ENCODE results near the gene PCDHA1.

The PCDHA1 gene

GRCh38 chr5:140989254-140990020 is 203.5 kb downstream of the PCDHA1 start:
- Histone ChIP-seq H3K4me3 (ENCODE audit: severe bottlenecking) (no peak overlapping the region), H3K27me3 (ENCODE audit: insufficient read depth, poor library complexity, severe bottlenecking) (no peaks in the 10 kb centered on the region), H3K9me3 (ENCODE audit: severe bottlenecking) (no peaks in the 10 kb centered on the region), H3K4me1 (ENCODE audit: insufficient read depth, poor library complexity, severe bottlenecking) (peaks cover 16% of the 10 kb centered on the region), H3K27ac (ENCODE audit: poor library complexity, severe bottlenecking) (no peak overlapping the region), H3K36me3 (ENCODE audit: low read depth) (no peaks in the 10 kb centered on the region)
- DNase-seq (ENCODE audit: low spot score) (no peak), ATAC-seq (ENCODE audit: low read depth) (no peak)
- TF ChIP-seq CTCF (IDR thresholded peaks at IDR 0.05; ENCODE audit: poor library complexity, severe bottlenecking), result no peak

- H3K27me3 ChIP-seq (ENCODE audit: insufficient read depth, poor library complexity, severe bottlenecking), result no peaks in the 10 kb centered on the region
- peaks cover 29% of the 10 kb centered on the region for H3K4me1 ChIP-seq (ENCODE audit: insufficient read depth, poor library complexity, severe bottlenecking)
- ATAC-seq (ENCODE audit: low read depth), result no peak
- no peak overlapping the region for H3K4me3 ChIP-seq (ENCODE audit: severe bottlenecking)
- H3K36me3 ChIP-seq (ENCODE audit: low read depth), result no peaks in the 10 kb centered on the region
- no peak for TF ChIP-seq CTCF (IDR thresholded peaks at IDR 0.05; ENCODE audit: poor library complexity, severe bottlenecking)
- DNase-seq (ENCODE audit: low spot score), result no peak
- no peaks in the 10 kb centered on the region for H3K9me3 ChIP-seq (ENCODE audit: severe bottlenecking)
- H3K27ac ChIP-seq (ENCODE audit: poor library complexity, severe bottlenecking), result no peak overlapping the region
Observed at GRCh38 chr5:140992828-140993227, 206.9 kb downstream of the PCDHA1 start.

GRCh38 chr5:140996060-140996459 is 210.1 kb downstream of the PCDHA1 start:
- Histone ChIP-seq H3K9me3 (ENCODE audit: severe bottlenecking) (no peaks in the 10 kb centered on the region), H3K27me3 (ENCODE audit: insufficient read depth, poor library complexity, severe bottlenecking) (no peaks in the 10 kb centered on the region), H3K4me3 (ENCODE audit: severe bottlenecking) (no peak overlapping the region), H3K27ac (ENCODE audit: poor library complexity, severe bottlenecking) (no peak overlapping the region), H3K36me3 (ENCODE audit: low read depth) (no peaks in the 10 kb centered on the region), H3K4me1 (ENCODE audit: insufficient read depth, poor library complexity, severe bottlenecking) (peaks cover 22% of the 10 kb centered on the region)
- no peak for TF ChIP-seq CTCF (IDR thresholded peaks at IDR 0.05; ENCODE audit: poor library complexity, severe bottlenecking)
- DNase-seq (ENCODE audit: low spot score) (no peak), ATAC-seq (ENCODE audit: low read depth) (peak; percentile 38; the same call in 1 of the 3 replicates)

GRCh38 chr5:140998921-140999410 is 213.0 kb downstream of the PCDHA1 start:
- no peak overlapping the region for H3K4me3 ChIP-seq (ENCODE audit: severe bottlenecking)
- DNase-seq (ENCODE audit: low spot score), result no peak
- no peak overlapping the region for H3K27ac ChIP-seq (ENCODE audit: poor library complexity, severe bottlenecking)
- H3K36me3 ChIP-seq (ENCODE audit: low read depth), result no peaks in the 10 kb centered on the region
- TF ChIP-seq CTCF (IDR thresholded peaks at IDR 0.05; ENCODE audit: poor library complexity, severe bottlenecking), result no peak
- no peaks in the 10 kb centered on the region for H3K9me3 ChIP-seq (ENCODE audit: severe bottlenecking)
- peaks cover 46% of the 10 kb centered on the region for H3K4me1 ChIP-seq (ENCODE audit: insufficient read depth, poor library complexity, severe bottlenecking)
- H3K27me3 ChIP-seq (ENCODE audit: insufficient read depth, poor library complexity, severe bottlenecking), result no peaks in the 10 kb centered on the region
- no peak for ATAC-seq (ENCODE audit: low read depth)

- peak overlapping the region; percentile 97 for H3K27ac ChIP-seq (ENCODE audit: poor library complexity, severe bottlenecking)
Observed at GRCh38 chr5:141001446-141001843, 215.5 kb downstream of the PCDHA1 start.

More at GRCh38 chr5:141001446-141001843, 215.5 kb downstream of the PCDHA1 start:
- ATAC-seq (ENCODE audit: low read depth) (peak; percentile 43), DNase-seq (ENCODE audit: low spot score) (peak; percentile 93)
- Histone ChIP-seq H3K4me1 (ENCODE audit: insufficient read depth, poor library complexity, severe bottlenecking) (peaks cover 38% of the 10 kb centered on the region), H3K4me3 (ENCODE audit: severe bottlenecking) (peak overlapping the region; percentile 23), H3K9me3 (ENCODE audit: severe bottlenecking) (no peaks in the 10 kb centered on the region), H3K27me3 (ENCODE audit: insufficient read depth, poor library complexity, severe bottlenecking) (no peaks in the 10 kb centered on the region), H3K36me3 (ENCODE audit: low read depth) (no peaks in the 10 kb centered on the region)
- TF ChIP-seq CTCF (IDR thresholded peaks at IDR 0.05; ENCODE audit: poor library complexity, severe bottlenecking), result no peak
